GM12878 (cell line): Measurements from ENCODE around the gene F12. TPM values are rescaled to one million over a fixed set of nuclear protein-coding genes. Genes with fewer than 3 reads are reported as not detected.
A peak's percentile ranks its signal among the peaks of the same experiment; 100 is the strongest.

Experiments used
- GABPA ChIP-seq: IDR thresholded peaks from 2 replicates; pipeline ENCODE4 v1.6.1; 2014; ENCODE audit warnings: antibody characterized with exemption, low read depth, mild to moderate bottlenecking, inconsistent platforms
- KDM1A ChIP-seq: fragments of 200-600 bp; sonication (generic); IDR thresholded peaks from 2 replicates; pipeline ENCODE4 v1.6.1; 2016; ENCODE audit warnings: borderline replicate concordance
- KLF5 ChIP-seq: fragments of 450-650 bp; IDR thresholded peaks from 2 replicates; pipeline ENCODE4 v1.6.1; 2014; ENCODE audit warnings: mild to moderate bottlenecking; ENCODE audit not compliant: partially characterized antibody
- LARP7 ChIP-seq: fragments of 450-650 bp; IDR thresholded peaks from 2 replicates; pipeline ENCODE4 v1.6.1; 2017; ENCODE audit warnings: mild to moderate bottlenecking
- MTA3 ChIP-seq: IDR thresholded peaks from 2 replicates; pipeline ENCODE4 v1.6.1; 2012; ENCODE audit warnings: low read length, inconsistent platforms, borderline replicate concordance
- NR2C2 ChIP-seq: IDR thresholded peaks from 2 replicates; pipeline ENCODE4 v1.6.1; 2011; ENCODE audit warnings: borderline replicate concordance, low read depth; ENCODE audit not compliant: control insufficient read depth, insufficient read length
- RBBP5 ChIP-seq: fragments of 200-600 bp; sonication (generic); conservative IDR thresholded peaks from 2 replicates; pipeline ENCODE4 v1.6.1; 2016
- SMC3 ChIP-seq: IDR thresholded peaks from 2 replicates; pipeline ENCODE4 v1.6.1; 2011; ENCODE audit warnings: low read length, improper control_type of control experiment, borderline replicate concordance
- polyA plus RNA-seq, 11 experiments: library from polyadenylated mRNA; depleted of rRNA in 4 of 11; unstranded in 6 of 11; stranded (reverse) in 5 of 11; fragments of >200 nt; fragmentation: Nextera tagmentation in 4 of 11; fragmentation: Illumina TruSeq in 1 of 11; extraction: Ambion mirVana in 4 of 11; extraction: Trizol in 1 of 11; gene quantifications; 1 replicate in 1 of 11; 2 replicates in 10 of 11; pipeline versions ENCODE4 v1.2.1 to v1.2.3, GENCODE V29; 2011 to 2016; ENCODE audit warnings: inconsistent platforms in 2 of 11, missing spikeins in 2 of 11, low read depth in 1 of 11
- total RNA-seq, 4 experiments: library from RNA; depleted of rRNA in 3 of 4; stranded (reverse); fragments of >200 nt in 3 of 4; fragmentation: Illumina TruSeq in 1 of 4; extraction: Trizol in 1 of 4; gene quantifications; 2 replicates each; pipeline versions ENCODE4 v1.2.1 to v1.2.3, GENCODE V29; 2013 to 2021
- TF ChIP-seq, protein P1 (sequence below): fragments of 450-650 bp; formaldehyde crosslinking; IDR thresholded peaks from 2 replicates; pipeline ENCODE4 v1.4.0; 2020; ENCODE audit warnings: mild to moderate bottlenecking, moderate library complexity
- TF ChIP-seq, protein P2 (sequence below): fragments of 450-650 bp; formaldehyde crosslinking; IDR thresholded peaks from 2 replicates; pipeline ENCODE4 v1.4.0; 2022; ENCODE audit warnings: mild to moderate bottlenecking, moderate library complexity
- TF ChIP-seq, protein P3 (sequence below): fragments of 450-650 bp; IDR thresholded peaks from 2 replicates; pipeline ENCODE4 v1.6.1; 2016; ENCODE audit warnings: mild to moderate bottlenecking, moderate library complexity, borderline replicate concordance
- TF ChIP-seq, protein P4 (sequence below): fragments of 450-650 bp; IDR thresholded peaks from 2 replicates; pipeline ENCODE4 v1.6.1; 2016; ENCODE audit warnings: mild to moderate bottlenecking
- TF ChIP-seq, protein P5 (sequence below): IDR thresholded peaks from 2 replicates; pipeline ENCODE4 v1.6.1; 2012; ENCODE audit warnings: mild to moderate bottlenecking, low read depth, low read length

The F12 gene
- total and polyA plus RNA-seq, 10 of the 15 experiments (the other 5 are each of a cell fraction or from before 2014, with no cell fraction given): 0.25 to 11.3 (median 5.5) TPM

DNA sequence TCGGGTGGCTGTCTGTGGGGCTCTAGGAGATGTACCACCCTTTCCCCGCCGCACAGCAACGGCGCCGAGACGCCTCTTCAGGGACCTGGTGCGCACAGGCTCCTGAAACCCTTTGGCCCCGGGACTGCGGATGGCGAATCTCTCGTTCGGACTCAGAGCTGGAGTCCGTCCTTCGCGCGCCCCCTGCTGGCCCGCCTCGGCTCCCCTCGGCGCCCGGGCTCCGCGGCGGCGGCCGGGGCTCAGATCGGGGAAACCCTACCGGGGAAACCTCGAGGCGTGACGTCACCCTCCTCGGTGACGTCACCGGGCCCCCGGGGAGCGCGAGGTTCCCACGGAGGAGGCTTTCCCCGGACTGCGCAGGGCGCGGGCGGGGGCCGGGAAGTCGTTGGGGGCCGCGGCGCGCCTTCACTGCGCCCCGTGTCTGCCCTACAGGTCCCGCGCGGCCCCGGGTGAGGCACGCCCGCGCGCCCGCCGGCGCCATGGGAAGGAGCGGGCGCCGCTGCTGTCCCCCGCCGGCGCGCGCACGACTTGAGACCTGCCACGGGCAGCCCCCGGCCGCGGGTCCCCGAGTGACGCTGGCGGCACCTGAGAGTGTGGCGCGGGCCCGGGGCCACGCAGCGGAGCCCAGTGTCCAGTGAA lies 45.2 kb upstream of the F12 start (continued):
- TF ChIP-seq, protein P1, sequence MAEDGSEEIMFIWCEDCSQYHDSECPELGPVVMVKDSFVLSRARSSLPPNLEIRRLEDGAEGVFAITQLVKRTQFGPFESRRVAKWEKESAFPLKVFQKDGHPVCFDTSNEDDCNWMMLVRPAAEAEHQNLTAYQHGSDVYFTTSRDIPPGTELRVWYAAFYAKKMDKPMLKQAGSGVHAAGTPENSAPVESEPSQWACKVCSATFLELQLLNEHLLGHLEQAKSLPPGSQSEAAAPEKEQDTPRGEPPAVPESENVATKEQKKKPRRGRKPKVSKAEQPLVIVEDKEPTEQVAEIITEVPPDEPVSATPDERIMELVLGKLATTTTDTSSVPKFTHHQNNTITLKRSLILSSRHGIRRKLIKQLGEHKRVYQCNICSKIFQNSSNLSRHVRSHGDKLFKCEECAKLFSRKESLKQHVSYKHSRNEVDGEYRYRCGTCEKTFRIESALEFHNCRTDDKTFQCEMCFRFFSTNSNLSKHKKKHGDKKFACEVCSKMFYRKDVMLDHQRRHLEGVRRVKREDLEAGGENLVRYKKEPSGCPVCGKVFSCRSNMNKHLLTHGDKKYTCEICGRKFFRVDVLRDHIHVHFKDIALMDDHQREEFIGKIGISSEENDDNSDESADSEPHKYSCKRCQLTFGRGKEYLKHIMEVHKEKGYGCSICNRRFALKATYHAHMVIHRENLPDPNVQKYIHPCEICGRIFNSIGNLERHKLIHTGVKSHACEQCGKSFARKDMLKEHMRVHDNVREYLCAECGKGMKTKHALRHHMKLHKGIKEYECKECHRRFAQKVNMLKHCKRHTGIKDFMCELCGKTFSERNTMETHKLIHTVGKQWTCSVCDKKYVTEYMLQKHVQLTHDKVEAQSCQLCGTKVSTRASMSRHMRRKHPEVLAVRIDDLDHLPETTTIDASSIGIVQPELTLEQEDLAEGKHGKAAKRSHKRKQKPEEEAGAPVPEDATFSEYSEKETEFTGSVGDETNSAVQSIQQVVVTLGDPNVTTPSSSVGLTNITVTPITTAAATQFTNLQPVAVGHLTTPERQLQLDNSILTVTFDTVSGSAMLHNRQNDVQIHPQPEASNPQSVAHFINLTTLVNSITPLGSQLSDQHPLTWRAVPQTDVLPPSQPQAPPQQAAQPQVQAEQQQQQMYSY (CRISPR knock-in tag): no peak
- TF ChIP-seq, protein P2, sequence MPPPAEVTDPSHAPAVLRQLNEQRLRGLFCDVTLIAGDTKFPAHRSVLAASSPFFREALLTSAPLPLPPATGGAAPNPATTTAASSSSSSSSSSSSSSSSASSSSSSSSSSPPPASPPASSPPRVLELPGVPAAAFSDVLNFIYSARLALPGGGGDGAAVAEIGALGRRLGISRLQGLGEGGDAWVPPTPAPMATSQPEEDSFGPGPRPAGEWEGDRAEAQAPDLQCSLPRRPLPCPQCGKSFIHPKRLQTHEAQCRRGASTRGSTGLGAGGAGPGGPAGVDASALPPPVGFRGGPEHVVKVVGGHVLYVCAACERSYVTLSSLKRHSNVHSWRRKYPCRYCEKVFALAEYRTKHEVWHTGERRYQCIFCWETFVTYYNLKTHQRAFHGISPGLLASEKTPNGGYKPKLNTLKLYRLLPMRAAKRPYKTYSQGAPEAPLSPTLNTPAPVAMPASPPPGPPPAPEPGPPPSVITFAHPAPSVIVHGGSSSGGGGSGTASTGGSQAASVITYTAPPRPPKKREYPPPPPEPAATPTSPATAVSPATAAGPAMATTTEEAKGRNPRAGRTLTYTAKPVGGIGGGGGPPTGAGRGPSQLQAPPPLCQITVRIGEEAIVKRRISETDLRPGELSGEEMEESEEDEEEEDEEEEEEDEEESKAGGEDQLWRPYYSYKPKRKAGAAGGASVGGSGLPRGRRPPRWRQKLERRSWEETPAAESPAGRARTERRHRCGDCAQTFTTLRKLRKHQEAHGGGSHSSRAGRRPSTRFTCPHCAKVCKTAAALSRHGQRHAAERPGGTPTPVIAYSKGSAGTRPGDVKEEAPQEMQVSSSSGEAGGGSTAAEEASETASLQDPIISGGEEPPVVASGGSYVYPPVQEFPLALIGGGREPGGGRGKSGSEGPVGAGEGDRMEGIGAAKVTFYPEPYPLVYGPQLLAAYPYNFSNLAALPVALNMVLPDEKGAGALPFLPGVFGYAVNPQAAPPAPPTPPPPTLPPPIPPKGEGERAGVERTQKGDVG (CRISPR knock-in tag): peak; percentile 76; the same call in 1 of the 2 replicates
- TF ChIP-seq RBBP5 (no peak), KDM1A (no peak), NR2C2 (no peak), GABPA (no peak), KLF5 (peak; percentile 17), LARP7 (peak; percentile 86), SMC3 (peak; percentile 94), MTA3 (no peak)
- TF ChIP-seq, protein P3, sequence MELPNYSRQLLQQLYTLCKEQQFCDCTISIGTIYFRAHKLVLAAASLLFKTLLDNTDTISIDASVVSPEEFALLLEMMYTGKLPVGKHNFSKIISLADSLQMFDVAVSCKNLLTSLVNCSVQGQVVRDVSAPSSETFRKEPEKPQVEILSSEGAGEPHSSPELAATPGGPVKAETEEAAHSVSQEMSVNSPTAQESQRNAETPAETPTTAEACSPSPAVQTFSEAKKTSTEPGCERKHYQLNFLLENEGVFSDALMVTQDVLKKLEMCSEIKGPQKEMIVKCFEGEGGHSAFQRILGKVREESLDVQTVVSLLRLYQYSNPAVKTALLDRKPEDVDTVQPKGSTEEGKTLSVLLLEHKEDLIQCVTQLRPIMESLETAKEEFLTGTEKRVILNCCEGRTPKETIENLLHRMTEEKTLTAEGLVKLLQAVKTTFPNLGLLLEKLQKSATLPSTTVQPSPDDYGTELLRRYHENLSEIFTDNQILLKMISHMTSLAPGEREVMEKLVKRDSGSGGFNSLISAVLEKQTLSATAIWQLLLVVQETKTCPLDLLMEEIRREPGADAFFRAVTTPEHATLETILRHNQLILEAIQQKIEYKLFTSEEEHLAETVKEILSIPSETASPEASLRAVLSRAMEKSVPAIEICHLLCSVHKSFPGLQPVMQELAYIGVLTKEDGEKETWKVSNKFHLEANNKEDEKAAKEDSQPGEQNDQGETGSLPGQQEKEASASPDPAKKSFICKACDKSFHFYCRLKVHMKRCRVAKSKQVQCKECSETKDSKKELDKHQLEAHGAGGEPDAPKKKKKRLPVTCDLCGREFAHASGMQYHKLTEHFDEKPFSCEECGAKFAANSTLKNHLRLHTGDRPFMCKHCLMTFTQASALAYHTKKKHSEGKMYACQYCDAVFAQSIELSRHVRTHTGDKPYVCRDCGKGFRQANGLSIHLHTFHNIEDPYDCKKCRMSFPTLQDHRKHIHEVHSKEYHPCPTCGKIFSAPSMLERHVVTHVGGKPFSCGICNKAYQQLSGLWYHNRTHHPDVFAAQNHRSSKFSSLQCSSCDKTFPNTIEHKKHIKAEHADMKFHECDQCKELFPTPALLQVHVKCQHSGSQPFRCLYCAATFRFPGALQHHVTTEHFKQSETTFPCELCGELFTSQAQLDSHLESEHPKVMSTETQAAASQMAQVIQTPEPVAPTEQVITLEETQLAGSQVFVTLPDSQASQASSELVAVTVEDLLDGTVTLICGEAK: no peak
- TF ChIP-seq, protein P4, sequence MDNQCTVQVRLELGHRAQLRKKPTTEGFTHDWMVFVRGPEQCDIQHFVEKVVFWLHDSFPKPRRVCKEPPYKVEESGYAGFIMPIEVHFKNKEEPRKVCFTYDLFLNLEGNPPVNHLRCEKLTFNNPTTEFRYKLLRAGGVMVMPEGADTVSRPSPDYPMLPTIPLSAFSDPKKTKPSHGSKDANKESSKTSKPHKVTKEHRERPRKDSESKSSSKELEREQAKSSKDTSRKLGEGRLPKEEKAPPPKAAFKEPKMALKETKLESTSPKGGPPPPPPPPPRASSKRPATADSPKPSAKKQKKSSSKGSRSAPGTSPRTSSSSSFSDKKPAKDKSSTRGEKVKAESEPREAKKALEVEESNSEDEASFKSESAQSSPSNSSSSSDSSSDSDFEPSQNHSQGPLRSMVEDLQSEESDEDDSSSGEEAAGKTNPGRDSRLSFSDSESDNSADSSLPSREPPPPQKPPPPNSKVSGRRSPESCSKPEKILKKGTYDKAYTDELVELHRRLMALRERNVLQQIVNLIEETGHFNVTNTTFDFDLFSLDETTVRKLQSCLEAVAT: no peak
- TF ChIP-seq, protein P5, sequence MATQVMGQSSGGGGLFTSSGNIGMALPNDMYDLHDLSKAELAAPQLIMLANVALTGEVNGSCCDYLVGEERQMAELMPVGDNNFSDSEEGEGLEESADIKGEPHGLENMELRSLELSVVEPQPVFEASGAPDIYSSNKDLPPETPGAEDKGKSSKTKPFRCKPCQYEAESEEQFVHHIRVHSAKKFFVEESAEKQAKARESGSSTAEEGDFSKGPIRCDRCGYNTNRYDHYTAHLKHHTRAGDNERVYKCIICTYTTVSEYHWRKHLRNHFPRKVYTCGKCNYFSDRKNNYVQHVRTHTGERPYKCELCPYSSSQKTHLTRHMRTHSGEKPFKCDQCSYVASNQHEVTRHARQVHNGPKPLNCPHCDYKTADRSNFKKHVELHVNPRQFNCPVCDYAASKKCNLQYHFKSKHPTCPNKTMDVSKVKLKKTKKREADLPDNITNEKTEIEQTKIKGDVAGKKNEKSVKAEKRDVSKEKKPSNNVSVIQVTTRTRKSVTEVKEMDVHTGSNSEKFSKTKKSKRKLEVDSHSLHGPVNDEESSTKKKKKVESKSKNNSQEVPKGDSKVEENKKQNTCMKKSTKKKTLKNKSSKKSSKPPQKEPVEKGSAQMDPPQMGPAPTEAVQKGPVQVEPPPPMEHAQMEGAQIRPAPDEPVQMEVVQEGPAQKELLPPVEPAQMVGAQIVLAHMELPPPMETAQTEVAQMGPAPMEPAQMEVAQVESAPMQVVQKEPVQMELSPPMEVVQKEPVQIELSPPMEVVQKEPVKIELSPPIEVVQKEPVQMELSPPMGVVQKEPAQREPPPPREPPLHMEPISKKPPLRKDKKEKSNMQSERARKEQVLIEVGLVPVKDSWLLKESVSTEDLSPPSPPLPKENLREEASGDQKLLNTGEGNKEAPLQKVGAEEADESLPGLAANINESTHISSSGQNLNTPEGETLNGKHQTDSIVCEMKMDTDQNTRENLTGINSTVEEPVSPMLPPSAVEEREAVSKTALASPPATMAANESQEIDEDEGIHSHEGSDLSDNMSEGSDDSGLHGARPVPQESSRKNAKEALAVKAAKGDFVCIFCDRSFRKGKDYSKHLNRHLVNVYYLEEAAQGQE: no peak
